GM18873 (cell line): Measurements from ENCODE around the gene CERS2.

Experiments used
- ATAC-seq: cut with Tn5 transposase; IDR thresholded peaks from one replicate; pipeline ENCODE4 v1.9.1; 2021; ENCODE audit warnings: mild to moderate bottlenecking, moderate library complexity, moderate number of reproducible peaks; ENCODE audit not compliant: unreplicated experiment, low FRiP score

CERS2 gene

GRCh38 chr1:150999051-150999674 is 24.5 kb upstream of the CERS2 start:
- ATAC-seq, result no peak

DNA sequence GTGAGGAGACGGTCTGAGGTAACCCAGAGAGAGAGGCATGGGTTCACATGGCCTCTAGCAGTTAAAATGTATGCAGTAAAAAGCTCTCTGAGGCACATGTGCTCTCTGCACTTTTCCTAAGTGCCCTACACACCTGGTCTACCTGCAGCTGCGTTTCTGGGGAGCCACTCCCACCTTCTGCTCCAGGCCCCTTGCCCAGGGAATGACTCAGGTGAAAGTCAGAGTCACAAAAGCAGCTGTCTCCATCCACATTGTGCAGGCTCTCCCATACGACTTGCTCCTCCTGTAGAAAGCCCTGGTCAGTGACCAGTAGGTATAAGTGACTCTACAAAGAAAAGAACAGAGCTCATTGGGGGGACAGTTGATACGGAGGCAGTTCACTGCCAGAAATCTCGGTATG is 23.3 kb upstream of the CERS2 start:
- ATAC-seq, result no peak

- no peak for ATAC-seq
Observed at GRCh38 chr1:150997126-150997872, 22.7 kb upstream of the CERS2 start.

GRCh38 chr1:150995896-150996295 is 21.3 kb upstream of the CERS2 start:
- ATAC-seq, result no peak

GRCh38 chr1:150995460-150995859 is 20.8 kb upstream of the CERS2 start:
- ATAC-seq, result no peak

DNA sequence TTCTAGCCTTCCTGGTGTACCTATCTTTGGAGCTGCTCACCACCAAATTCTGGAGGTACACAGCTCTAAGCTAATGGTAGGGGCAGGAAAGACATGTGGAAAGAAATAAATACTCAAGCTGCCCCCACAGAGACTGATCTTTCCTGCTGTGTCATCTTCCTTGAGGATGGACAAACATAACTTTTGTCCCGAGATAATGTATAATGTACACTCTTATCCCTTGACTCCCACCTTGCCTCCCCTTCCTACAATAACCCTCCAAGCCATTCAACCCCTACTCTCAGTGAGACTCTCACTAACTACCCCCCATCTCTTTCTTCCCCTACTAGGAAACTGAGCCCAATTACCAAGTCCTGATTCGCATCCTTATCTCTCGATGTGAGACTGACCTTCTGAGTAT is 19.6 kb upstream of the CERS2 start:
- ATAC-seq, result no peak

DNA sequence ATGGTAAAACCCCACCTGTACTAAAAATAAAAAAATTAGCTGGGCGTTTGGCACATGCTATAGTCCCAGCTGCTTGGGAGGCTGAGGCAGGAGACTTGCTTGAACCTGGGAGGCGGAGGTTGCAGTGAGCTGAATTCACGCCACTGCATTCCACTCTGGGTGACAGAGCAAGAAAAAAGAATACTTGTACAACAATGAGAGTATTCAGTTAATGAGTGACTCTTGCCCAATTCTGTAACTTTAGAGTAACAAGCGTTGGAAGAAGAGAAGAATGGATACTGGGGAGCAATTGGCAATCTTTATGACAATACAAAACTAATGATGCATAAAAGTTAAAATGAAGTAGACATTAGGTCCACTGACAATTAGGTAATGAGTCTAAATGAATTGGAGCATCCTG is 18.0 kb upstream of the CERS2 start:
- ATAC-seq, result no peak

DNA sequence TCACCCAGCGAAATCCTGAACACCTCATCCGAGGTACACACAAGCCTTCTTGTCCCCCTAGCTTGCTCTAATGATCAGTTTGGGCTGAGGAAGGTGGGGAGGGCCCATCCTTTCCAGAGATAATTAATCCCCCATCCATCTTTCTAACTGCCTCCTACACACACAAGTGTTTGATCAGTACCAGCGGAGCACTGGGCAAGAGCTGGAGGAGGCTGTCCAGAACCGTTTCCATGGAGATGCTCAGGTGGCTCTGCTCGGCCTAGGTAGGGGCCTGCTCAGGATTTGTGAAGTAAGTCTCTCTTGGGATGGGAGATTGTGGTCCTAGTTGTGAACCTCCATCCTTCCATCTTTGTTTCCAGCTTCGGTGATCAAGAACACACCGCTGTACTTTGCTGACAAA is 13.3 kb upstream of the CERS2 start:
- no peak for ATAC-seq

DNA sequence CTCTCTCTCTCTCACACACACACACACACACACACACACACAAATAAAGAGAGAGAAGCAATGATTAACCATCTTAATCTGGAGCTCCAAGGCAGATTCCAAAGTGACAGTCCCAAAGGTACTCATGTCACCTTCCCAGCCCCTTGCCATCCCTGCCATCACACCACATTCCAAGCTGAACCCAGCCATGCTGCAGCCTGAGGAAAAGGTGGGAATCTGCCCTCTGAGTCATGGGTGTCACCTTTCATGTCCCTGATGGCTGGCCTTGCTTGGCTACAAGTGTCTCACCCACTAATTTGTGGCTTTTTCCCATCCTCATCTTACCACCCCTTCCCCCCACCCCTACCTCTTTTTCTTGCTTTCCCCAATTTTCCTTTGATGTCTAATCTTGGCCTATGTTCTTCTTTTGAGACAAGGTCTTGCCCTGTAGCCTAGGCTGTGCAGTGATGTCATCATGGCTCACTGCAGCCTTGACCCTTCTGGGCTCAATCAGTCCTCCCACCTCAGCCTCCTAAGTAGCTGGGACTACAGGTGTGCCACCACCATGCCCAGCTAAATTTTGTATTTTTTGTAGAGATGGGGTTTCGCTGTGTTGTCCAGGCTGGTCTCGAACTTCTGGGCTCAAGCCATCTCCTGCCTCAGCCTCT is 10.7 kb upstream of the CERS2 start:
- no peak for ATAC-seq

- ATAC-seq, result no peak
Observed at GRCh38 chr1:150981805-150982712, 7.4 kb upstream of the CERS2 start, which contains the start of gene ANXA9. Gene ANXA9 (plus strand): TSS chr1:150982292. CDS start chr1:150983106, 814 bp downstream.

DNA sequence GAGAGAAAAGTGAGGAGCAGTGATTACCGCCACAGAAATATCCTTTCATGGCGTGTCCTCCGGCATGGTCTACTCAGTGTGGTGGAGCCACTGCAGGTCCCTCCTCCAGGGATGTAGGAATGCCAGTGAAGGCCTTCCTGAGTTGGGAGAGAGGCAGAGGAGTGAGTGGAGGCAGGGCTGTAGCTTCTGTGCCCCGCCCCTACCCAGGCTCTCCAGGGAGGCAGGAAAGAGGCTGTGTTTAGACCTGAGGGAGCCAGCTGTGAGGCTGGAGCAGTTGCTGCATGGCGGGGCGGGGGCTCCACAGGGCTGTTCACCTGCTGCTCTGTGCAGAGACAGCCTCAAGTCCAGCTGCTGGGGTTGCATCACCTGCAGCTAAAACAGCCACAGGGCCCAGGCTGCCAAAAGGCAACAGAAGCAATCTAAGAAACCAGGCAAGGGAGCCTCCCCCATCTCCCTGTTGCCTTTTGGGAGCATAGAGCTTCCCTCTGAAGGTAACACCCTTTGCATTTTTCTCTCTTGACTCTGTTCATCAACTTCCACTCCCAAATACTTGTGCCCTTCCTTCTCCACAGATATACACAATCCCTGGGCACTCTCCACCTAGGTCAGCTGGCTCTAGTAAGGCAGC is 6.7 kb upstream of the CERS2 start:
- ATAC-seq, result no peak

GRCh38 chr1:150979092-150980056 is 4.7 kb upstream of the CERS2 start:
- no peak for ATAC-seq

GRCh38 chr1:150976879-150977694 is 2.5 kb upstream of the CERS2 start:
- ATAC-seq, result no peak

DNA sequence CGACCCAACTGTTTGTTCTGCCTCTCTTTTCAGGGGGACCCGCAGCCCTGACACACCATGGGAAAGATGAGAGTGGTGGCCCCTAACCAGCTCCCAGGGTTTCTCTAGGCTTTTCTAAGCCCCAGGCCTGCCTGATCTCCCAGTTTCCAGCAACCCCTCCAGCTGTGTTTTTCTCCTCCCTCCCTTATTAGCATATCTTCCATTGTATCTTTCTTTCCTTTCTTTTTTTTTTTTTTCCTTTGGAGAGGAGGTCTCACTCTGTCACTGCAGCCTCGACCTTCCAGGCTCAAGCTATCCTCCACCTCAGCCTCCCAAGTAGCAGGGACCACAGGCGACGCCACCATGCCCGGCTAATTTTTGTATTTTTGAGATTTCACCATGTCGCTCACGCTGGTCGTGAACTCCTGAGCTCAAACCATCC is 1.8 kb upstream of the CERS2 start:
- ATAC-seq, result no peak

DNA sequence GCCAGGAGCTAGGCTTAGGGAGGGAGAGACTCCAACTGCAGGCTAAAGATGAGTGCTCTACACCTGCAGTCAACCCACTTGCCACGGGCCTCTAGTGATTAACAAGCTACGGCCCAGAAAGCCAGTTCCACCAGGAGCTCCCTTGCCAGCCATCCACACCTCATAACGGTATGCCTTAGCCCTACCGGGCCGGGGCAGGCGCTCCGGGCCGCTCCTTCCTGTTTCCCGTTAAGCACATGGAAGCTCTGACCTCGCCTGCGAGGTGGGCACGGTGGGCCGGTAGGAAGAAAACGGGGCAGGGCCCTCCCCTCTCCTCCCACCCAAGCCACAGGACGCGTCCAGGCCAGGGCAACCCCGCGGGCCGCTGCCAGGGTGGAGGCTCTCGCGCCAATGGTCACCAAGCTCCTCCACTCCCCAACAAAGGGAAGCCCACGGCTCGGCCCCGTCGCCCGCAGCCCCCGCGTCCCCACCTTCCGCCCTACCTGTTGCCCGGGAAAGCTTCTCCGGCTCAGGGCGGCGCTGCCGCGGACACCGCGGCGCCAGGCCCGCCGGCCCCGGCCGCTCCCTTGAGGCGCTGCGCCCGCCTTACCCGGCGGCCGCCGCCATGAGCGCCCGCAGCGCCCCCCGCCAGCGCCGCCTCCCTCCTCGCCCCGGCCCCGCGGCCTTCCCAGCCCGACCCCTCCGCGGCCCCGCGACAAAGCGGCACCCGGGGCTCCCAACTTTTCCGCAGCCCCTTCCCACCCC is 627 bp downstream of the CERS2 start:
- ATAC-seq, result no peak

DNA sequence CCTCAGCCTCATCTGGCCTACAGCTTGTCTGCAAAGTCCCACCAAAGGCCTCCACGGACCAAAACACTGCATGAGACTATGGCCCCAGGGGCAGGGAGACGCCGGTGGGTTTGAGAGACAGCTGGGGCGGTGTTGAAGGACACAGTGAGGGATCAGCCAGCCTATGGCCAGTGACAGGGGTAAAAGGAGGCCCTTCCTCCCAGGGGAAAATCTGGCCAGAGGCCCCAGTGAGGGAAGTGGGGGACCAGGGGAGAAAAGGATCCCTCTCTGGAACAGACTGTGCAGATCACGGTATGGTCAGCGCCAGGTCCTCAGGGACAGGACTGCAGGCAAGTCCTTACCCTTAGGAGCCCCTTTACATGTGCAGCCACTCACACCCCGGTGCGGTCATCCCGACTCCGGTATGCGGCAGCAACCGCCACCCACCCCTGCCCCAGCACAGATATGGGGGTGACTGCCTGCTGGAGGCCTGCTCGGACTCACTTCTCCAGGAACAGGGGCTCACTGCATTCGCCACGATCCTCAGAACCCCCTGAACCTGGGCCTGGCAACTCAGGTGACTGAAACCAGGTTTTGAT is 1.3 kb downstream of the CERS2 start:
- ATAC-seq, result no peak

- ATAC-seq, result no peak
Observed at GRCh38 chr1:150972417-150972940, 2.2 kb downstream of the CERS2 start.
